ENCODE data around the gene CHCHD6.

- no peak for TF ChIP-seq CTCF (IDR thresholded peaks at IDR 0.05)
- TF ChIP-seq ZFX (IDR thresholded peaks at IDR 0.05; ENCODE audit: borderline replicate concordance) = no peak
These were observed 297.6 kb downstream of the CHCHD6 start for GRCh38 chr3:127001486-127002194.
